HL-60/S4 (cell line): Measurements from ENCODE around the gene NAA50.

Experiments
- in situ Hi-C: fragments of 300-500 bp; cut with MboI; formaldehyde crosslinking; loops from 2 replicates; pipeline ENCODE4 v1.14.3; 2022; ENCODE audit warnings: low sequenced_read_pairs

Gene NAA50

DNA sequence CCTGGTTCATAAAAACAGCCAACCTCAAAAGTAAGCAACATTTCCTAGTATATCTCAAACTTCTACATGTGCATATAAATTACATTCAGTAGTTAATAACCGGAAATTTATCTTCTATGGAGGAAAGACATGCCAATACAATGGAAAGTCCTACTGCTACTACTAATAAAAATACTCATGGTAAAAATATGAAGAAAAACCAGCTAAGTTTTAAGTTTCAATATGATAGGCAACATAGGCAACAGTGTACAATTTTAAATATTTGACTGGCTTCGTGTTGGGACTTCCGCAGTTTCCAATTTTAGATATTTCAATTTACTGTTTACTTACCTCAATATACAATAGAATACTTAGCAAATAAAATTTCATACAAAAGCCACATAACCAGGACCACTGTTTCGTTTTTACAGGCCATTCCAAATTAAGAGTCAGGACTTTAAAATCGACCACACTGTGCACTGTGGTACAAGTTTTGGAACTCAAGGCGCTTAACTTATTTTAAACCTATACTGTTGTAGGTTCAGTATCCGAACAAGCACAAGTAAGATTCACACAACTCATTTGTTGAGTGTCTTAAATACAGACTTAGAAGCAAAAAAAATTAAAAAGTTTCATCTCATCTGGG lies 2.9 kb downstream of the NAA50 start:
- in situ Hi-C loops: no loop called here

GRCh38 chr3:113741620-113742019 lies 4.4 kb downstream of the NAA50 start:
- in situ Hi-C loops: no loop called here

DNA sequence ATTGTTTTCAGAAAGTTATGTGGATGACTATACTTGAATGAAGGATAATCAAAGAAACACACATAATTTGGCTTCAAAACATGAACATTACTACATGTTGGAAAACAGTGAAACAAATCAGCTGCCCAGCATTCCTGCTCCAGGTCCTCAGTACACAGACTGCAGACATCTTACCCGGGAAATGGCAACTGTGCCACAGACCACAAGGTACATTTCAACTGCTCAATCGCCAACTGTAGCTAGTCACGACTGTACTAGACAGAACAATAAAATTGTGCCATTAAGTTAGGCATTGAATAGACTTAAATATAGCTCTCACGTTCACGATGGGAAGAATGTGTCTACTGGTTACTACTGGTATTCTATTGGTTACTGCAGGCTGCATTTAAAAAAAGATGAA lies 5.0 kb downstream of the NAA50 start:
- in situ Hi-C loops: no loop called here

- in situ Hi-C loops: loop anchor here (10.0 kb wide), 1 partner anchor 178 kb away; no protein-coding TSS in a partner anchor
Measured at GRCh38 chr3:113736548-113737089, 9.4 kb downstream of the NAA50 start.

GRCh38 chr3:113731694-113732093 lies 14.4 kb downstream of the NAA50 start:
- in situ Hi-C loops: loop anchor here (10.0 kb wide), 1 partner anchor 183 kb away; no protein-coding TSS in a partner anchor

- in situ Hi-C loops: loop anchor here (10.0 kb wide), 1 partner anchor 184 kb away; no protein-coding TSS in a partner anchor
Measured at GRCh38 chr3:113730550-113730949, 15.5 kb downstream of the NAA50 start.

DNA sequence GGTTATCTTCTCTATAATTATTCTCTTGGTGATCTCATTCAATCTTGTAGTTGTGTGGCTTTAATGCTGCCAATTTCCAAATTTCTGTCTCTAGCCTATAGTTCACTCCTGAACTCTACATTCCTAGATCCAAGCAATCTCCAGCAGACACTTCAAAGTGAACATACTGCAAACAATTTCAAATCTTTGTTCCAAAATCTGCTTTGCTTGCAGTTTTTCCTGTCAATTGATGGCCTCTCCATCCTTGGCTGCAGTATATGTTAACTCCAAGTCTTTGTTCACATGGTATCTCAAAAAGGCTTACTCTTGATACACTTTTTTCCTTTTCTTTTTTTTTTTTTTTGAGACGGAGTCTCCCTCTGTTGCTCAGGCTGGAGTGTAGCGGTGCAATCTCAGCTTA lies 17.4 kb downstream of the NAA50 start:
- in situ Hi-C loops: no loop called here

DNA sequence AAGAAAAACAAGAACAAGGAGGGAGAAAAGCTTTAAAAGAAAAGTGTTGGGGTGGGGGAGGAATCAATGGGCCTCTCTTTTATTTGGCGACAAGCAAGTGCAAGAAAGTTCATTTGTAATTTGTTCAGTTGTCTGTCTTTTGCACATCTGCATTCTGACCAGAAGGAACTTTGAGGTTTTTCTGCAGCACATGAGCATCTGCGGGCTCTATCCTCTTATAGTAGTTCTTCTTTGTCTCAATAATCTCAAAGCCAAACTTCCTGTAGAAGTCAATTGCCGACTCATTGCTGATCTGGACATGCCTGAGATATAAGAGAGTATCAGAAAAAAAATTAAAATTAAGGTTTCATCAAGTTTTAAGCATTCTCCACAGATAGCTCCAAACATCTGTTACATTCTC lies 24.4 kb downstream of the NAA50 start:
- in situ Hi-C loops: no loop called here

GRCh38 chr3:113719758-113720157 lies 26.3 kb downstream of the NAA50 start:
- in situ Hi-C loops: no loop called here

DNA sequence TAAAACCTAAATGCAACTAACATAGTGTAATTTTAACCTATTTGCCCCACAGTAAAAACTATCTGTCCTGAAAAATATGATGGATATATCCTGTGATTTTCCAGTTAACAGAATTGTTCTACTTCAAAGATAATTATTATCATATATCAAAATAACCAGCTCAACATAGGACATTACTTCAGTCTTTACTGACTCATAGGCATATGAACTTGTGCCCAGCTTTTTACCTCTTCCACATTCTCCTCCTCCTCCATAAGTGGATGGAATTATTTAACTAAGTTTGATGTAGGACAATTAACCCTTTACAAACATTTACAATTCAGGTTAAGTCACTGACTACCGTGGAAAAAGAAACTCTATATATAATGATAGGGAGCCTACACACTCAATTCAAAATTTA lies 26.8 kb downstream of the NAA50 start:
- in situ Hi-C loops: no loop called here

DNA sequence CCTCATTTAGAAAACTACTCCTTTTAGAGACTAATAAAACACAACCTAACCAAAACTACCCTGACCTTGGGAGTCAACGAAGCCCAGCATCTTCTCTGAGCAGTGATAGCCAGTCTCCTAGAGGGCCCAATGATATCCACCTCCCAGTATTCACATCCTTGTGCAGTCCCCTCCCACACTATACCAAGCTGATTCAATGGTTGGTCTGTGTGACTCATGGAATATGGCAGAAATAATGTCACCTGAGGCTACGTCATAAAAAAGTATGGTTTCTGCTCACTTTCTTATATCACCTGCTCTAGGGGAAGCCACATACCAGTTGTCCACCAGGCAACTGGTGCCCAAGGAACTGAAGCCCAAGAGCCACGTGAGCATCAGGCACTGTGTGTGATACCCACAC lies 28.2 kb downstream of the NAA50 start:
- in situ Hi-C loops: no loop called here

DNA sequence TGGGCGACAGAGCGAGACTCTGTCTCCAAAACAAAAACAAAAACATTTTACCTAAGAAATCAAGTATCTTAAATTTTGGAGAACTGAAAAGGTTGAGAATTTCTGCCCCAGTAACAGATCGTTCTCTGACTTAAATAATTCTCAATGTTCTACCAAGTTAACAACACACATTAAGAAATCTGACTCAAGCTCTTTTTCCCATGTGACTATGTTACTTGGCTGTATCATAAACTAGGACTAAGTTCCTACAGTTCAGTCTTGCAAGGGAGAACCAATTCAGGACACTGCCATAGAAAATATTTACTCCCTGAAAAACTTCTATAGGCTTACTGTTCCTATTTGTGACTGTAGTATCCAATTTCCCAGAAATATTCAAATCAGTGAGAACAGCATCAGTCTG lies 28.7 kb downstream of the NAA50 start:
- in situ Hi-C loops: no loop called here

DNA sequence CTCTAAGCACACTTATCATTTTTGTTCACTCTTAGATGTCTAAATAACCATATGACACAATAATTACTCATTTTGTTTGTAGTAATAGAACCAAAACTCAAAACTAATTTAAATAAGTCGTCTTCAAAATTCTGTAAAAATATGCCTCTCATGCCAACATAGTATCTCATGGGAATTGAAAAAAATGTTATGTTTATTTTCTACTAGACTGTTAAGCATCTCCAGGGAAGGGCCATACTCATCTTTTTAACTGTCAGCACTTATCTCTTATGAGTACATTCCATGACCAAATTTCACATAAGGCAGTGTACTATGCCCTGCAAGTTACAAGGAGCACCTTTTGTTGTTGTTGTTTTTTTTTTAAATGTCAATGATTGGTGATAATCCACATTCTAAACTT lies 31.3 kb downstream of the NAA50 start:
- in situ Hi-C loops: no loop called here

GRCh38 chr3:113712129-113712528 lies 33.9 kb downstream of the NAA50 start:
- in situ Hi-C loops: no loop called here

GRCh38 chr3:113707835-113708234 lies 38.2 kb downstream of the NAA50 start:
- in situ Hi-C loops: no loop called here

DNA sequence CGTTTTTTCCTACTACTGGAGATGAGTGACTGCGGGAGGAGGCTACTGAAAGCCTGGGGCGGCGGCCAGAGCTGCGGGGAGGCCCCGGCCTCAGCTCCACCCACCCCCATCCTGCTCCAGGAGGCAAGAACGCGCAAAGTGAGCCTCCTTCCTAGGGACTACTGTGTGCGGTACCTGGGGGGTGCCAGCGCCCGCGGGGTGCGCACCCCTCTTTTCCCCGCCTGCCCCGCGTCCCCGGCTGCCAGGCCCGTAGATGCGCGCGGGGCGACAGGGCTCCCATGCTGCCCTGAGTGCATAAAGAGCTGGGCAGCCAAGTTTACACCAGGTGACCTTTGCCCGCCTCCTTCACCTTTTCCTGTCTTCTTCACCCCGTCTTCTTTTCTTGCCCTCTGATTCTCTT lies 47.1 kb downstream of the NAA50 start:
- in situ Hi-C loops: no loop called here

GRCh38 chr3:113698213-113698742 lies 47.8 kb downstream of the NAA50 start:
- in situ Hi-C loops: no loop called here

DNA sequence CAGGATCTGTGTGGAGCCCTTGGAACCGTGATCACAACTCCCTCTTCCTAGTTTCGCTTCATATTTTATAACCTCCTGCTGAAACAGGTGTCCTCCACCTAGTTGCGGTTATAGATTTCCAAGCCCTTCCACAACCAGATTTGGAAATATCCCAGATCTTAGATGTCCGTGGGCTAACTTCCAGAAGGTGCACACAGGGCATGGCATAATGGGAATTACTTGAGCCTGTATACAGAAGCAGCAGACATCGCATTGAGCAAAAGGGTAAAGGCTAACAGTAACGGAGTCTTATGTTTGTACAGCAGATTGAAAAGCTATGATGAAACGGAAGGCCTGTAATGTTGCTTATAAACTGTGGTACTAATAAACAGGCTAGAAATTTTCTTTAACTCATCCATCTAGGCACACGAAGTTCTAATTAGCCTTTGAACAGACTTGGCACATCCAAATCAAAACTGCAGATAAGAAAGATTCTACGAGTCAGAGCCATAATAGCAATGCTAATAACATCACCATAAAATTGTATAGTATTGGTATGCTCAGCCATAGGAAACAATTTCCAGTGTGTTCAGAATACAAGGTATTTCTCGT lies 48.5 kb downstream of the NAA50 start:
- in situ Hi-C loops: no loop called here

GRCh38 chr3:113696658-113697499 lies 49.2 kb downstream of the NAA50 start:
- in situ Hi-C loops: no loop called here

DNA sequence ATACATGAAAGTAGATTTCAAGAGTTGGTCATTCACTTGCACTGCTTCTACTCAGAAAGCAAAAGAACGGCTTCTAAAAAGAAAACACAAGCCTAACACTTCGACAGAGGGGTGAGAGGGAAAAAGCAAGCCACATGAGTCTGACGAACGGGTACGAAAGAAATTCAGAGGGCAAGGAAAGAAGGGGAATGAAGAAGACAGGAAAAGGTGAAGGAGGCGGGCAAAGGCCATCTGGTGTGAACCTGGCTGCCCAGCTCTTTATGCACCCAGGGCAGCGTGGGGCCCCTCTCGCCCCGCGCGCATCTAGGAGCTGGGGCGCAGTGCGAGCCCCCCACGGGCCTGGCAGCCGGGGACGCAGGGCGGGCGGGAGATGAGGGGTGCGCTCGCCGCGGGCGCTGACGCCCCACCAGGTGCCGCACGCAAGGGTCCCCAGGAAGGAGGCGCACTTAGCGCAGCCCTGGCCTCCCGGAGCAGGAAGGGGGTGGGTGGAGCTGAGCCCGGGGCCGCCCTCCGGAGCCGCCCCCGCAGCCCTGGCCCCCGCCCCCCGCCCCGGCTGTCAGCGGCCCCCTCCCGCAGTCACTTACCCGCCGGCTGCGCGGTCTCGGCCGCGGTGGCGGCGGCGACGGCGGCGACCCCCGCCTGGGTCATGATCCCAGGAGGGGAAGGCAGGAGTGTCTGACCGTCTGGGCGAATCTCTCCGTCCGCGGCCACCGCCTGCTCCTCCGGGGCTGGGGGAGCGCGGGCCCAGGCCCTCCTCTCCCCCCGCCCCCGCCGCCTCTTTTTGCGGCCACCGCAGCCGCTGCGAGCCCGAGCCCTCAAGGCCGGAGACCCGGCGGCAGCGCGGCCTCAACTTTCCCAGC lies 50.0 kb downstream of the NAA50 start, which contains the start of gene USF3:
Gene USF3 (minus strand): TSS at position 857 of the 860 bp plus-strand sequence. CDS start 21,764 bp downstream, outside the sequence.
- in situ Hi-C loops: no loop called here
